Measurements from ENCODE around the gene KRT37. TPM values are rescaled to one million over a fixed set of nuclear protein-coding genes. Genes with fewer than 3 reads are reported as not detected.

KRT37 gene
- total RNA-seq, 1 experiment from 2014 or later: not detected

- H3K4me1 Mint-ChIP-seq: 0 out of 4 replicates have a peak, but pooled peaks cover 0 to 2% of the 10 kb centered on the region in 2 experiments
- no peaks in the 10 kb centered on the region for H3K9me3 Mint-ChIP-seq
- H3K79me1 ChIP-seq (ENCODE audit: insufficient read depth, low read depth, low read length, poor library complexity, severe bottlenecking): no peaks in the 10 kb centered on the region
- no peaks in the 10 kb centered on the region for H3K4me1 ChIP-seq (ENCODE audit: insufficient read depth, low read length)
- no peak for DNase-seq
- H2BK15ac ChIP-seq (ENCODE audit: low read depth, low read length): no peak overlapping the region
- H3K14ac ChIP-seq (ENCODE audit: insufficient read depth, low read length): no peak overlapping the region
- no peak overlapping the region for H3K27ac Mint-ChIP-seq
- no peak overlapping the region for H3K4me3 Mint-ChIP-seq
- H2BK20ac ChIP-seq (ENCODE audit: low read depth, low read length, poor library complexity, severe bottlenecking): no peak overlapping the region
- no peak overlapping the region for H3K4ac ChIP-seq (ENCODE audit: low read depth, low read length)
- no peak overlapping the region for H3K18ac ChIP-seq (ENCODE audit: insufficient read length, low read depth, low read length)
- no peak for TF ChIP-seq CTCF (conservative IDR thresholded peaks at IDR 0.05)
- H3K4me2 ChIP-seq (ENCODE audit: insufficient read depth, insufficient read length, low read length): no peak overlapping the region
- H3K27me3 Mint-ChIP-seq (ENCODE audit: low read depth): peaks cover 3% of the 10 kb centered on the region
- H3K9ac ChIP-seq (ENCODE audit: extremely low read depth, insufficient read length, low read length): no peak overlapping the region
- H4K8ac ChIP-seq (replicated peaks; ENCODE audit: insufficient read length, low read depth, low read length): no peak overlapping the region
- H3K36me3 Mint-ChIP-seq (ENCODE audit: insufficient read depth in 1 of 3, low read depth in 3 of 3): no peaks in the 10 kb centered on the region
- no peak overlapping the region for H2BK120ac ChIP-seq (ENCODE audit: low read depth, low read length, poor library complexity, severe bottlenecking)
- no peak overlapping the region for H3T11ph ChIP-seq (ENCODE audit: low read length)
- no peaks in the 10 kb centered on the region for H3K27me3 ChIP-seq (ENCODE audit: insufficient read depth, low read length)
- H3K27ac ChIP-seq (ENCODE audit: insufficient read length, low read depth, low read length): no peak overlapping the region
- no peak overlapping the region for H4K91ac ChIP-seq (ENCODE audit: insufficient read length, low read depth, low read length)
- no peak overlapping the region for H2AK5ac ChIP-seq (ENCODE audit: insufficient read length, low read length)
- WGBS (ENCODE audit: extremely low coverage, insufficient read length, low lambda C conversion rate): no CpG with 5 or more reads among the region's 5 CpGs
- no peak overlapping the region for H4K5ac ChIP-seq (ENCODE audit: insufficient read length, low read depth, low read length)
- no peaks in the 10 kb centered on the region for H4K20me1 ChIP-seq (ENCODE audit: control insufficient read depth, insufficient read depth, insufficient read length)
- no peak overlapping the region for H3K56ac ChIP-seq (ENCODE audit: insufficient read length, low read depth, low read length)
- H2BK5ac ChIP-seq (ENCODE audit: insufficient read length, low read length): no peak overlapping the region
- H3K79me2 ChIP-seq (ENCODE audit: insufficient read depth, low read length): no peaks in the 10 kb centered on the region
- no peaks in the 10 kb centered on the region for H3K23me2 ChIP-seq (ENCODE audit: insufficient read length, low read depth, low read length, poor library complexity, severe bottlenecking)
- H2BK12ac ChIP-seq (ENCODE audit: insufficient read length, low read depth, low read length): no peak overlapping the region
- H3K23ac ChIP-seq (ENCODE audit: insufficient read length, low read depth, low read length): no peak overlapping the region
- no peak overlapping the region for H2AFZ ChIP-seq (ENCODE audit: low read length)
- no peaks in the 10 kb centered on the region for H3K9me3 ChIP-seq (ENCODE audit: control insufficient read depth, low read depth, low read length)
Observed at GRCh38 chr17:41434415-41434814, 10.0 kb upstream of the KRT37 start.
